Parathyroid adenoma (tissue), 2 donors: ENCODE measurements around the gene LAMA2.

Experiments used
- H2AFZ ChIP-seq: fragments of 300-600 bp; sonication (generic); one replicate; pipeline ENCODE4 v1.7.0; 2017; ENCODE audit warnings: antibody characterized with exemption, mild to moderate bottlenecking
- H3K27ac ChIP-seq: fragments of 300-600 bp; sonication (generic); one replicate; pipeline ENCODE4 v1.7.0; 2017
- H3K27me3 ChIP-seq: fragments of 300-600 bp; sonication (generic); one replicate; pipeline ENCODE4 v1.7.0; 2017; ENCODE audit warnings: low read length; ENCODE audit not compliant: control insufficient read depth, insufficient read depth
- H3K36me3 ChIP-seq: fragments of 300-600 bp; sonication (generic); one replicate; pipeline ENCODE4 v1.7.0; 2017; ENCODE audit warnings: low read length; ENCODE audit not compliant: control insufficient read depth, insufficient read depth
- H3K4me1 ChIP-seq: fragments of 300-600 bp; sonication (generic); one replicate; pipeline ENCODE4 v1.7.0; 2017; ENCODE audit warnings: control low read depth
- H3K4me2 ChIP-seq: fragments of 300-600 bp; sonication (generic); one replicate; pipeline ENCODE4 v1.7.0; 2017; ENCODE audit warnings: low read length
- H3K4me3 ChIP-seq: fragments of 300-600 bp; sonication (generic); one replicate; pipeline ENCODE4 v1.7.0; 2017; ENCODE audit warnings: low read depth, low read length
- H3K79me2 ChIP-seq: fragments of 300-600 bp; sonication (generic); one replicate; pipeline ENCODE4 v1.7.0; 2017; ENCODE audit warnings: control low read depth
- H3K9ac ChIP-seq: fragments of 300-600 bp; sonication (generic); one replicate; pipeline ENCODE4 v1.7.0; 2017; ENCODE audit warnings: mild to moderate bottlenecking
- H3K9me3 ChIP-seq: fragments of 300-600 bp; sonication (generic); one replicate; pipeline ENCODE4 v1.7.0; 2017; ENCODE audit warnings: low read length; ENCODE audit not compliant: control insufficient read depth
- CTCF ChIP-seq: fragments of 300-600 bp; sonication (generic); IDR thresholded peaks from one replicate; pipeline ENCODE4 v1.7.0; 2017; ENCODE audit warnings: antibody characterized with exemption, mild to moderate bottlenecking
- donor health status: primary hyperparathyroidism.

Gene LAMA2

GRCh38 chr6:128847431-128848210, 35.3 kb upstream of the LAMA2 start:
- Histone ChIP-seq H2AFZ (no peak overlapping the region), H3K4me1 (no peaks in the 10 kb centered on the region), H3K9ac (no peak overlapping the region), H3K4me2 (no peak overlapping the region), H3K27me3 (no peaks in the 10 kb centered on the region), H3K27ac (no peak overlapping the region), H3K36me3 (no peaks in the 10 kb centered on the region), H3K9me3 (no peaks in the 10 kb centered on the region), H3K4me3 (no peak overlapping the region), H3K79me2 (no peaks in the 10 kb centered on the region)
- no peak for TF ChIP-seq CTCF

- no peaks in the 10 kb centered on the region for H3K9me3 ChIP-seq
- no peaks in the 10 kb centered on the region for H3K27me3 ChIP-seq
- no peak for TF ChIP-seq CTCF
- no peak overlapping the region for H3K27ac ChIP-seq
- H3K36me3 ChIP-seq = no peaks in the 10 kb centered on the region
- H3K4me1 ChIP-seq = no peaks in the 10 kb centered on the region
- H3K4me3 ChIP-seq = no peak overlapping the region
- no peak overlapping the region for H2AFZ ChIP-seq
- H3K79me2 ChIP-seq = no peaks in the 10 kb centered on the region
- no peak overlapping the region for H3K4me2 ChIP-seq
- no peak overlapping the region for H3K9ac ChIP-seq
Measured at GRCh38 chr6:128848212-128848935, 34.6 kb upstream of the LAMA2 start.

GRCh38 chr6:128855581-128856085, 27.3 kb upstream of the LAMA2 start:
- Histone ChIP-seq H3K27ac (no peak overlapping the region), H3K9me3 (no peaks in the 10 kb centered on the region), H3K27me3 (no peaks in the 10 kb centered on the region), H3K4me1 (no peaks in the 10 kb centered on the region), H3K79me2 (no peaks in the 10 kb centered on the region), H3K9ac (no peak overlapping the region), H3K36me3 (no peaks in the 10 kb centered on the region), H3K4me3 (no peak overlapping the region), H3K4me2 (no peak overlapping the region), H2AFZ (no peak overlapping the region)
- no peak for TF ChIP-seq CTCF

- H3K4me3 ChIP-seq = no peak overlapping the region
- no peaks in the 10 kb centered on the region for H3K36me3 ChIP-seq
- H3K4me2 ChIP-seq = no peak overlapping the region
- no peak overlapping the region for H2AFZ ChIP-seq
- H3K4me1 ChIP-seq = no peaks in the 10 kb centered on the region
- no peak overlapping the region for H3K27ac ChIP-seq
- H3K79me2 ChIP-seq = no peaks in the 10 kb centered on the region
- H3K9me3 ChIP-seq = no peaks in the 10 kb centered on the region
- no peaks in the 10 kb centered on the region for H3K27me3 ChIP-seq
- no peak for TF ChIP-seq CTCF
- no peak overlapping the region for H3K9ac ChIP-seq
Measured at GRCh38 chr6:128857806-128858205, 25.1 kb upstream of the LAMA2 start.
